Loucy (cell line): ENCODE data around the gene GPR52.

Source experiments
- H2AFZ ChIP-seq: fragments of 200-600 bp; sonication (generic); 2 replicates; pipeline ENCODE4 v1.6.0; 2016; ENCODE audit warnings: antibody characterized with exemption, mild to moderate bottlenecking, low read length, moderate library complexity
- H3F3A ChIP-seq: fragments of 200-600 bp; 2 replicates; pipeline ENCODE4 v1.6.0; 2016; ENCODE audit warnings: antibody characterized with exemption, low read depth, mild to moderate bottlenecking
- H3K27me3 ChIP-seq: fragments of 200-600 bp; sonication (generic); 2 replicates; pipeline ENCODE4 v1.6.1; 2014; ENCODE audit warnings: low read length, mild to moderate bottlenecking; ENCODE audit not compliant: insufficient read depth, poor library complexity, severe bottlenecking
- H3K36me3 ChIP-seq: fragments of 200-600 bp; sonication (generic); 2 replicates; pipeline ENCODE4 v1.6.1; 2016; ENCODE audit warnings: low read length; ENCODE audit not compliant: insufficient read depth
- H3K4me1 ChIP-seq: fragments of 200-600 bp; sonication (generic); 2 replicates; pipeline ENCODE4 v1.5.1; 2014; ENCODE audit warnings: low read length, mild to moderate bottlenecking; ENCODE audit not compliant: insufficient read depth, poor library complexity, severe bottlenecking
- H3K4me2 ChIP-seq: fragments of 200-600 bp; sonication (generic); 2 replicates; pipeline ENCODE4 v1.6.0; 2014; ENCODE audit warnings: antibody characterized with exemption, low read length, low read depth, mild to moderate bottlenecking; ENCODE audit not compliant: poor library complexity, severe bottlenecking
- H3K4me3 ChIP-seq: fragments of 200-600 bp; sonication (generic); 2 replicates; pipeline ENCODE4 v1.5.1; 2014; ENCODE audit warnings: low read length, mild to moderate bottlenecking, mixed read lengths; ENCODE audit not compliant: poor library complexity, severe bottlenecking
- H3K79me2 ChIP-seq: fragments of 200-600 bp; sonication (generic); 2 replicates; pipeline ENCODE4 v1.6.1; 2014; ENCODE audit warnings: low read length; ENCODE audit not compliant: insufficient read depth
- H3K9ac ChIP-seq: fragments of 200-600 bp; sonication (generic); 2 replicates; pipeline ENCODE4 v1.6.0; 2014; ENCODE audit warnings: mild to moderate bottlenecking, low read depth, low read length, moderate library complexity; ENCODE audit not compliant: poor library complexity, severe bottlenecking
- H3K9me2 ChIP-seq: fragments of 200-600 bp; sonication (generic); replicated peaks from 2 replicates; pipeline ENCODE4 v1.6.1; 2016; ENCODE audit warnings: low read depth, low read length, mixed read lengths
- H3K9me3 ChIP-seq: fragments of 200-600 bp; sonication (generic); 2 replicates; pipeline ENCODE4 v1.6.1; 2014; ENCODE audit warnings: mild to moderate bottlenecking, antibody characterized with exemption, low read length, low read depth; ENCODE audit not compliant: insufficient read depth
- H4K20me1 ChIP-seq: fragments of 200-600 bp; sonication (generic); 2 replicates; pipeline ENCODE4 v1.6.0; 2014; ENCODE audit warnings: antibody characterized with exemption, low read length, mild to moderate bottlenecking; ENCODE audit not compliant: insufficient read depth, poor library complexity, severe bottlenecking
- EZH2phosphoT487 ChIP-seq: fragments of 200-600 bp; IDR thresholded peaks from 2 replicates; pipeline ENCODE4 v1.6.1; 2018; ENCODE audit warnings: antibody characterized with exemption, mild to moderate bottlenecking, moderate library complexity, borderline replicate concordance
- TF ChIP-seq, protein P1 (sequence below): fragments of 200-600 bp; sonication (generic); conservative IDR thresholded peaks from 2 replicates; pipeline ENCODE4 v1.5.1; 2014; ENCODE audit warnings: mild to moderate bottlenecking, antibody characterized with exemption, low read length

Gene GPR52

DNA sequence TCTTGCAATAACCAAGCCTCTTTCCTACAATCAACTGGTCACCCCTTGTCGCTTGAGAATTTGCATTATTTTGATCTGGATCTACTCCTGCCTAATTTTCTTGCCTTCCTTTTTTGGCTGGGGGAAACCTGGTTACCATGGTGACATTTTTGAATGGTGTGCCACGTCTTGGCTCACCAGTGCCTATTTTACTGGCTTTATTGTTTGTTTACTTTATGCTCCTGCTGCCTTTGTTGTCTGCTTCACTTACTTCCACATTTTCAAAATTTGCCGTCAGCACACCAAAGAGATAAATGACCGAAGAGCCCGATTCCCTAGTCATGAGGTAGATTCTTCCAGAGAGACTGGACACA is 743 bp downstream of the GPR52 start:
- H3K4me2 ChIP-seq, result no peak overlapping the region
- H3K27me3 ChIP-seq, result no peaks in the 10 kb centered on the region
- no peaks in the 10 kb centered on the region for H3F3A ChIP-seq
- H3K9me3 ChIP-seq, result no peaks in the 10 kb centered on the region
- H3K79me2 ChIP-seq, result no peaks in the 10 kb centered on the region
- H3K4me1 ChIP-seq, result no peaks in the 10 kb centered on the region
- H3K9me2 ChIP-seq, result no peaks in the 10 kb centered on the region
- H3K4me3 ChIP-seq, result no peak overlapping the region
- H2AFZ ChIP-seq, result no peak overlapping the region
- H4K20me1 ChIP-seq, result no peaks in the 10 kb centered on the region
- peaks cover 5% of the 10 kb centered on the region; the same call in 1 of the 2 replicates for H3K36me3 ChIP-seq
- TF ChIP-seq, protein P1, sequence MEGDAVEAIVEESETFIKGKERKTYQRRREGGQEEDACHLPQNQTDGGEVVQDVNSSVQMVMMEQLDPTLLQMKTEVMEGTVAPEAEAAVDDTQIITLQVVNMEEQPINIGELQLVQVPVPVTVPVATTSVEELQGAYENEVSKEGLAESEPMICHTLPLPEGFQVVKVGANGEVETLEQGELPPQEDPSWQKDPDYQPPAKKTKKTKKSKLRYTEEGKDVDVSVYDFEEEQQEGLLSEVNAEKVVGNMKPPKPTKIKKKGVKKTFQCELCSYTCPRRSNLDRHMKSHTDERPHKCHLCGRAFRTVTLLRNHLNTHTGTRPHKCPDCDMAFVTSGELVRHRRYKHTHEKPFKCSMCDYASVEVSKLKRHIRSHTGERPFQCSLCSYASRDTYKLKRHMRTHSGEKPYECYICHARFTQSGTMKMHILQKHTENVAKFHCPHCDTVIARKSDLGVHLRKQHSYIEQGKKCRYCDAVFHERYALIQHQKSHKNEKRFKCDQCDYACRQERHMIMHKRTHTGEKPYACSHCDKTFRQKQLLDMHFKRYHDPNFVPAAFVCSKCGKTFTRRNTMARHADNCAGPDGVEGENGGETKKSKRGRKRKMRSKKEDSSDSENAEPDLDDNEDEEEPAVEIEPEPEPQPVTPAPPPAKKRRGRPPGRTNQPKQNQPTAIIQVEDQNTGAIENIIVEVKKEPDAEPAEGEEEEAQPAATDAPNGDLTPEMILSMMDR, result no peak
- TF ChIP-seq EZH2phosphoT487, result no peak
- H3K9ac ChIP-seq, result no peak overlapping the region

DNA sequence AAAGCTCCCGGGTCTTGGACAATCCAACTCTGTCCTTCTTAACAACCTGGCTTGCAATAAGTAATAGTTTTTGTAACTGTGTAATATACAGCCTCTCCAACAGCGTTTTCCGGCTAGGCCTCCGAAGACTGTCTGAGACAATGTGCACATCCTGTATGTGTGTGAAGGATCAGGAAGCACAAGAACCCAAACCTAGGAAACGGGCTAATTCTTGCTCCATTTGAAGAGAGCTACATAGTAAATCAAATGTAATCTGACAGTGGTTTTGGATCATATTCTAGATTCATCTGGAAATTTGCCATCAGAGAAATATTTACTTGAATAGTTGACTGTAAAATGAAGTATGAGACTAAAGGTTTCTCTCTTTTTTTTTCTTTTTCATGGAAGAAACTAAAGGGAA is 1.2 kb downstream of the GPR52 start:
- H3K27me3 ChIP-seq, result no peaks in the 10 kb centered on the region
- TF ChIP-seq, protein P1, result no peak
- no peak for TF ChIP-seq EZH2phosphoT487
- H3K9me2 ChIP-seq, result no peaks in the 10 kb centered on the region
- H3K4me2 ChIP-seq, result no peak overlapping the region
- H3K79me2 ChIP-seq, result no peaks in the 10 kb centered on the region
- H3K4me1 ChIP-seq, result no peaks in the 10 kb centered on the region
- H3F3A ChIP-seq, result no peaks in the 10 kb centered on the region
- no peak overlapping the region for H2AFZ ChIP-seq
- no peak overlapping the region for H3K4me3 ChIP-seq
- no peak overlapping the region for H3K9ac ChIP-seq
- peaks cover 5% of the 10 kb centered on the region; the same call in 1 of the 2 replicates for H3K36me3 ChIP-seq
- no peaks in the 10 kb centered on the region for H4K20me1 ChIP-seq
- H3K9me3 ChIP-seq, result no peaks in the 10 kb centered on the region

DNA sequence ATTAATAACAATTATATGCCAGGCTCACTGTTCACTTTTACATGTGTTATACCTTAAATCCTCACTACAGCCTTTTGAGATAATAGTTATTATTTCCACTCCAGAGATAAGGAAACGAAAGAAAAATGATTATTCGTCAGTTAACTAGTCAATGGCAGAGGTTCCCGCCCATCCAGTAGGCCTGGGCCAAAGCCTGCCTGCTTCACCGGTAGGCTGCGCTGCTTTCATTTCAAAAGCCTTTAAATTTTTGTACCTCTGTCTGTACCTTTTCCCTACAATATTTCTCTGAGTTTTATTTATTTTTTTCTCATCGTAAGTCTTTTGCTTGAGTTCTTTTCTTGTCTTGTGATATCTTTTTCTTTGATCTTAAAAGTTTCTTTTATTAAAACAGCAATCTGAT is 3.6 kb downstream of the GPR52 start:
- Histone ChIP-seq H4K20me1 (no peaks in the 10 kb centered on the region), H3K4me2 (no peak overlapping the region), H2AFZ (no peak overlapping the region), H3F3A (no peaks in the 10 kb centered on the region), H3K36me3 (peaks cover 5% of the 10 kb centered on the region; the same call in 1 of the 2 replicates), H3K4me3 (no peak overlapping the region), H3K4me1 (no peaks in the 10 kb centered on the region), H3K27me3 (no peaks in the 10 kb centered on the region), H3K9ac (no peak overlapping the region), H3K9me2 (no peaks in the 10 kb centered on the region), H3K9me3 (no peaks in the 10 kb centered on the region), H3K79me2 (no peaks in the 10 kb centered on the region)
- TF ChIP-seq EZH2phosphoT487, result no peak
- TF ChIP-seq, protein P1, result no peak
